Loucy (cell line): ENCODE measurements around the gene CRIP2.

Source experiments
- CTCF ChIP-seq: fragments of 200-600 bp; sonication (generic); conservative IDR thresholded peaks from 2 replicates; pipeline ENCODE4 v1.5.1; 2014; ENCODE audit warnings: mild to moderate bottlenecking, antibody characterized with exemption, low read length
- EZH2phosphoT487 ChIP-seq: fragments of 200-600 bp; IDR thresholded peaks from 2 replicates; pipeline ENCODE4 v1.6.1; 2018; ENCODE audit warnings: antibody characterized with exemption, mild to moderate bottlenecking, moderate library complexity, borderline replicate concordance

DNA sequence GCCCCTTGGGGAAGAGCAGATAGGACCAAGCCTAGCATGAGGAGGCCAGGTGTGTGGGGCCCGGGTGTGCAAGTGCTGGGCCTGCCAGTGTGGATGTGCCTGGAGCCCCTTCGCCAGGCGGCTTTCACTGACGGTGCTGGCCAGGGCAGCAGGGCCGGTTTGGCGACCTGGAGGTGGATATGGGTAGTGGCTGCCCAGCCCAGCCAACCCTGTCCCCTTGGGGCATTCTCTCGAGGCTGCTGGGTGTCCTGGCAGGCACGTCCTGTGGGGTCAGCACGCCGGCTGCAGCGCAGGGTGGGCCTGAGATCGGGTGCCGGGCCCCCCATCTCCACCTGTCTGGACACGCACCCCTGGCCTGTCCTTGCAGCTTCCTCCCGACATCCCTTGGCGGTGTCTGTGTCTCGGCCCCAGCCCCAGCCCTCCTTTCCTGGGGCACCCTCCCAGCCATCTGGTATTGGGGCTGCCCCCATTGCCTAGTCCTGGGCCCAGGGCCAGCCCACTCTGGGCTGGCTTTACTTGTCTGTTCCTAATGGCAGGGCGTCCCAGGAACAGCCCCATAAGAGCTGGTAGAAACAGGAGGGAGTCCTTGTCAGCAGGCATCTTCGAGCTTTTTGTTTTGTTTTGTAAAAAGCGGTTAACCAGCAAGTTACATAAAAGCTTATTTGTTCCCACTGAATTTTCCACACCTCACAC, 7.2 kb upstream of the CRIP2 start:
- TF ChIP-seq CTCF (no peak), EZH2phosphoT487 (no peak)
